Esophagus squamous epithelium (tissue), 4 donors: ENCODE measurements around the gene TMTC1.

Experiments used
- POLR2A ChIP-seq, 4 donors: fragments of 450-650 bp; IDR thresholded peaks; one replicate each; pipeline ENCODE4 v1.6.1; 2017; ENCODE audit warnings: antibody characterized with exemption in 4 of 4, mild to moderate bottlenecking in 4 of 4, moderate library complexity in 3 of 4
- TF ChIP-seq, protein P1 (sequence below), 6 experiments: fragments of 450-650 bp in 4 of 6; fragments of 200-600 bp in 2 of 6; sonication (generic) in 2 of 6; IDR thresholded peaks; one replicate each; pipeline ENCODE4 v1.5.1; 2016 to 2019; ENCODE audit warnings: antibody characterized with exemption in 6 of 6, mild to moderate bottlenecking in 4 of 6, moderate library complexity in 4 of 6

- TF ChIP-seq, protein P1, sequence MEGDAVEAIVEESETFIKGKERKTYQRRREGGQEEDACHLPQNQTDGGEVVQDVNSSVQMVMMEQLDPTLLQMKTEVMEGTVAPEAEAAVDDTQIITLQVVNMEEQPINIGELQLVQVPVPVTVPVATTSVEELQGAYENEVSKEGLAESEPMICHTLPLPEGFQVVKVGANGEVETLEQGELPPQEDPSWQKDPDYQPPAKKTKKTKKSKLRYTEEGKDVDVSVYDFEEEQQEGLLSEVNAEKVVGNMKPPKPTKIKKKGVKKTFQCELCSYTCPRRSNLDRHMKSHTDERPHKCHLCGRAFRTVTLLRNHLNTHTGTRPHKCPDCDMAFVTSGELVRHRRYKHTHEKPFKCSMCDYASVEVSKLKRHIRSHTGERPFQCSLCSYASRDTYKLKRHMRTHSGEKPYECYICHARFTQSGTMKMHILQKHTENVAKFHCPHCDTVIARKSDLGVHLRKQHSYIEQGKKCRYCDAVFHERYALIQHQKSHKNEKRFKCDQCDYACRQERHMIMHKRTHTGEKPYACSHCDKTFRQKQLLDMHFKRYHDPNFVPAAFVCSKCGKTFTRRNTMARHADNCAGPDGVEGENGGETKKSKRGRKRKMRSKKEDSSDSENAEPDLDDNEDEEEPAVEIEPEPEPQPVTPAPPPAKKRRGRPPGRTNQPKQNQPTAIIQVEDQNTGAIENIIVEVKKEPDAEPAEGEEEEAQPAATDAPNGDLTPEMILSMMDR (IDR thresholded peaks at IDR 0.05): no peak
- TF ChIP-seq POLR2A (IDR thresholded peaks at IDR 0.05): no peak
Measured at GRCh38 chr12:29556363-29556762, 227.4 kb downstream of the TMTC1 start.
